NOMO-1 treated with dmso at 0.1 percent for 144 hours (cell line): Measurements from ENCODE around the gene ARL6IP6.
"Not testable (repeated sequence)": the region's sequence is repeated elsewhere in the genome, so short reads cannot be mapped to it uniquely, and the experiment has no call there.

Experiments
- DNase-seq: peaks from one replicate; lab custom pipeline; 2025; ENCODE audit not compliant: unreplicated experiment; lab: John Stamatoyannopoulos, UW

Gene ARL6IP6

DNA sequence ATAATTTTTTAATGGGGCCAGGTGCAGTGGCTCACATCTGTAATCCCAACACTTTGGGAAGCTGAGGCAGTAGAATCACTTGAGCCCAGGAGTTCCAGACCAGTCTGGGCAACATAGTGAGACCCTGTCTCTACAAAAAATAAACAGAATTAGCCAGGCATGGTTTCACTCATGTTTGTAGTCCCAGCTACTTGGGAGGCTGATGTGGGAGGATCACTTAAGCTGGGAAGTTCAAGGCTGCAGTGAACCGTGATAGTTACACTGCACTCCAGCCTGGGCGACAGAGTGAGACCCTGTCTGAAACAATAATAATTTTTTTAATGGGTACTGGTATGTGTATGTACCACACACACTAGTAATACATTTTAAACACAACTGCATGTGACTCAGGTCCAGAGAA lies 2.4 kb downstream of the ARL6IP6 start:
- no peak for DNase-seq

DNA sequence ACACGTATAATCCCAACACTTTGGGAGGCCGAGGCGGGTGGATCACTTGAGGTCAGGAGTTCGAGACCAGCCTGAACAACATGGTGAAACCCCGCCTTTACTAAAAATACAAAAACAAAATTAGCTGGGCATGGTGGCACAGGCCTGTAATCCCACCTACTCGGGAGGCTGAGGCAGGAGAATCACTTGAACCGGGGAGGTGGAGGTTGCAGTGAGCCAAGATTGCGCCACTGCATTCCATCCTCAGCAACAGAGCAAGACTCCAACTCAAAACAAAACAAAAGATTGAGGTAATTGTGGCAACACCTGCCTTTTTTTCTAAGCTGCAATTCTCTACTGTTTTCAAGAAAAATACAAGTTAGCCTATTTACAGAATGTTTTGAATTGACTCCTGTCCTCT lies 4.2 kb downstream of the ARL6IP6 start:
- not testable (repeated sequence) for DNase-seq

DNA sequence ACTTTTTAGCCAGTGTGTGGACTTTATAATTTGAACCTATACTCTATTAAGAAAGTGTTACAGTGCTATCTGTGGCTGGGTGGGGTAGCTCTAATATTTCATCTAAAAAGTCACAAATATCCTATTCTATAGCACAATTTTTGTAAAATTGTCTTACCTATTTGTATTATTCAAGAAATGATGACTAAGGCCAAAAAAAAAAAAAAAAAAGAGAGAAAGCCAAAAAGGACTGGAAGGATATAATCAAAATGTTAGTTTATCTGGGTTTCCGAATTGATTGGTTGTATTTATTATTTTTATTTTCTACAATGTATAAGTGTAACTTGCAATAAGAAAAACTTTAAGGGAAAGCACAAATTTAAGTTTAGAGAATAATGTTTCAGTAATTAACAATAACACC lies 5.5 kb downstream of the ARL6IP6 start:
- no peak for DNase-seq

DNA sequence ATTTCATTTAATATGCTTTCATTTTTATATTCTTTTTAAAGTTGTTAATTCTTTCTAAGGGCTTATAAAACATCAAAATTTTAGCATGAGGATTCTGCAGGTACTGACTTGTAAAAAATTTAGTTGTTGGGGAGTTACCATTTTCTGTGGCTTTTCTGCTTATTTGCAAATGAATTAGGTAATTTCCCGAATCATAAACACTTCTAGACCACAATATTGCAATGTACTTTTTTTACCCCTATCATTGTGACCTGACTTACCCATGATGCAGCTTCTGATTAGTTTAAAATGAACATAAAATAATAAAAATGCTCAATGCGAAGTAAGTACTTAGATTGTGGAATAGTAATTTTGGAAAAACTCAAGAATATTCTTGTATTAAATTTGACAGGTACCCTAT lies 11.4 kb downstream of the ARL6IP6 start:
- no peak for DNase-seq

DNA sequence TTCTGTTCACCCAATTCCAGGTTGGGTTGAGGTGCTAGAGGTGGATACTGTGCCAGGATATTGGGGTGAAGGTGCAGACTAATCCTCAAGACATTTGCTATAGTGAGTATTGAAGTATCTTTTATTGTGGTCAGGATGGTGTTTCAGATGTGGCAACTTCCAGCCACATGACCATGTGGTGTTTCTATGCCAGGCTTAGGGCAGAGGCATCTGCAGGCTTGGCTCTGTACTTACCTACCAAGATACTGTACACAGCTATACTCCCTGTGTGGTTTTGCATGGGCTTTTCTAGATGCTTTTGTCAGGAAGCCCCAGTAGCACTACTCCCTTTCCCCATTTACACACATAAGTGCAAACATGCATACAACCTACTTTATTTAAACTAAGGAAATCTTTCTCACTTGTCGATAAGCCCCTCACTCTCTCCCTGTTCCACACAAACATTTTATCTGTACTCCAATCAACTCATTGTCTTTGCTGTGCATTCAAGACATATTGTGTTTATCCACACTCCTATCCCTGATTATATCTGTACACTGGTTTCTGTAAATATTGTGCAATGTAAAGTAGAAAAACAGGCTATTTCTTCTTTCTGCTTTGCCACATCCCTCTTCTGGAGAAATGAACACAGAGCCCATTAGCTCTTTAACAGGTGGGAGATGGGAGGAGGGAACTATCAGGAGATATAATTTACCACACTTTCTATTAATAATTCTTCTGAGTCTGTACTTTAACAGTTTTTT lies 12.3 kb downstream of the ARL6IP6 start:
- peak; percentile 30 for DNase-seq

DNA sequence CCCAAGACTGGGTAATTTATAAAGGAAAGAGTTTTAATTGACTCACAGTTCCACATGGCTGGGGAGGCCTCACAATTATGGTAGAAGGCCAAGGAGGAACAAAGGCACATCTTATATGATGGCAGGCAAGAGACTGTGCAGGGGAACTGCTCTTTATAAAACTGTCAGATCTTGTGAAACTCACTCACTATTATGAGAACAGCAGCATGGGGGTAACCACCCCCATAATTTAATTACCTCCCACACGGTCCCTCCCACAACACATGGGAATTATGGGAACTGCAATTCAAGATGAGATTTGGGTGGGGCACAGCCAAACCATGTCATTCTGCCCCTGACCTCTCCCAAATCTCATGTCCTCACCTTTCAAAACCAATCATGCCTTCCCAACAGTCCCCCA lies 19.1 kb downstream of the ARL6IP6 start:
- DNase-seq = not testable (repeated sequence)

DNA sequence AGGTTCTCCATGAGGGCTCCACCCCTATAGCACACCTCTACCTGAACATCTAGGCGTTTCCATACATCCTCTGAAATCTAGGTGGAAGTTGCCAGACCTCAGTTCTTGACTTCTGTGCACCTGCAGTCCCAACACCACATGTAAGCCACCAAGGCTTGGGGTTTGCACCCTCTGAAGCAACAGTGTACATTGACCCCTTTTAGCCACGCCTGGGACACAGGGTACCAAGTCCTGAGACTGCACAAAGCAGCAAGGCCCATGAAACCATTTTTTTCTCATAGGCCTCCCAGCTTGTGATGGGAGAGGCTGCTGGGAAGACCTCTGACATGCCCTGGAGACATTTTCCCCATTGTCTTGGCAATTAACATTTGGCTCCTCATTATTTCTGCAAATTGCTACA lies 20.0 kb downstream of the ARL6IP6 start:
- no peak for DNase-seq

DNA sequence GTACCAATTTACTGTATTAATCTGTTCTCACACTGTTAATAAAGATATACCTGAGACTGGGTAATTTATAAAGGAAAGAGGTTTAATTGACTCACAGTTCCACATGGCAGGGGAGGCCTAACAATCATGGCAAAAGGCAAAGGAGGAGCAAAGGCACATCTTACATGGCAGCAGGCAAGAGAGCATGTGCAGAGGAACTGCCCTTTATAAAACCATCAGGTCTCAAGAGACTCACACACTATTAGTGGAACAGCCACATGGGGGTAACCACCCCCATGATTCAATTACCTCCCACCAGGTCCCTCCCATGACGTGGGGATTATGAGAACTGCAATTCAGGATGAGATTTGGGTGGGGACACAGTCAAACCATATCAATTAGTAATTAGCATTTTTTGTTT lies 21.3 kb downstream of the ARL6IP6 start:
- DNase-seq = not testable (repeated sequence)

DNA sequence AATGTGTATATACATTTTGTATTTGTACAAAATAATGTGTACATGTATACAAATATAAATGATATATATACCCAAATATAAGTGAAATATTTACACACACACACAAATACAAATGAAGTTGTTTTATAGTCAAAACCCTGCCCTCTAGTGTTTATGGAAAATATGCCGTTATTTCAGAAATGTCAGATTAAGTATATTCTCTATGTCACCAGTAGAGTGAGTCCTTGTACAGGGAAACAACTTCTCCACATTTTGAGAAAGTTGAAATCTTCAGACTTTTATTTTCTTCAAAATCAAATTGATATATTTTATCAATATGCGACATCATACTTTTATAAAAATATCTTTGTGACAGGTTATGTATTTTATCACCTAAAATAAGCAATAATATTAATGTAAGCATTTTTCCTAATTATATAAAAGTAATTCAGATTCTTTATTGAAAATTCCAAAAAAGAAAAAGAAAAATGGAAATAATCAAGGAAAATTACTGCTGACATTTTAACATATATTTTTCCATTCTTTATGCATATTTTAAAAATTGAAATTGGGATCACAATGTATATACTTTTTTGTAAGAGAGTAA lies 22.4 kb downstream of the ARL6IP6 start:
- DNase-seq = no peak

DNA sequence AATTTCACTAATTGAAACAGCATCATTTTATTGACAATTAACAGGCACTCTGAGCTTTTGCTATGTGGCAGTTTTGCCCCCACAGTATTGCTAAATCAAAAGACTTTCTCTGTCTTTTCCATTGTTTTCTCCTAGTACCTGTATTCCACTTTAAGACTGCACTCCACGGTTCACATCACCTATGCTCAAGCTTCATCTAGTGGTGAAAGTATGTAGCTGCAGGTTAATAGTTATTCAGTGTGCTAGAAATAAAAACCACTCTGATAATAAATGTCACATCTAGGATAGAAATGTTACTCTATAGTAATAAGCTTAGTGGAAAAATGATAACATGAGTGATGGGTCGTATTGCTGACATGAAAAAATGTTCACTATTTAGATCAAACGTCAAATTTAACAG lies 24.6 kb downstream of the ARL6IP6 start:
- DNase-seq = no peak

DNA sequence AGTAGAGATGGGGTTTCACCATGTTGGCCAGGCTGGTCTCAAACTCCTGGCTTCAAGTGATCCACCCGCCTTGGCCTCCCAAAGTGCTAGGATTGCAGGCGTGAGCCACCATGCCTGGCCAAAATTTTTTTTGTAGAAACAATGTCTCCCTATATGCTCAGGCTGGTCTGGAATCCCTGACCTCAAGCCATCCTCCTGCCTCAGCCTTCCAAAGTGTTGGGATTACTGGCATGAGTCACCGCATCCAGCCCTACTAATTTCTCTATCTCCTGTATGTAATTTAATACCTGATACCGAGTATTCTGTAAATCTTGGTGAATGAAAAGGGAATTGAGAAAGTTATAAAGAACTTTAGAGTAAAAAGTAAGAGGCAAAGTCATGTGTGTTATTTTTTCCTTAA lies 29.3 kb downstream of the ARL6IP6 start:
- not testable (repeated sequence) for DNase-seq

DNA sequence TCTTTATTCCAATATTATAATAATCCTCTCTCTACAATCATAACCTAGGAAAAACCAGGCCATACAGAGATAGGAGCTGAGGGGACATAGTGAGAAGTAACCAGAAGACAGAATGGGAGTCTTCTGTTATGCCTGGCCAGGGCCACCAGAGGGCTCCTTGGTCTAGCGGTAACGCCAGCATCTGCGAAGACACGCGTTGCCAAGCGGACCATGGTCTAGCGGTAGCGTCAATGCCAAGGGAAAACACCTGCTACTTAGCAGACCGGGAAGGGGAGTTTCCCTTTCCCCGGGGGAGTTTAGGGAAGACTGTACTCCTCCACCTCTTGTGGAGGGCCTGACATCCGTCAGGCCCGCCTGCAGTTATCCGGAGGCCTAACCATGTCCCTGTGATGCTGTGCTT lies 36.6 kb downstream of the ARL6IP6 start:
- DNase-seq = no peak

DNA sequence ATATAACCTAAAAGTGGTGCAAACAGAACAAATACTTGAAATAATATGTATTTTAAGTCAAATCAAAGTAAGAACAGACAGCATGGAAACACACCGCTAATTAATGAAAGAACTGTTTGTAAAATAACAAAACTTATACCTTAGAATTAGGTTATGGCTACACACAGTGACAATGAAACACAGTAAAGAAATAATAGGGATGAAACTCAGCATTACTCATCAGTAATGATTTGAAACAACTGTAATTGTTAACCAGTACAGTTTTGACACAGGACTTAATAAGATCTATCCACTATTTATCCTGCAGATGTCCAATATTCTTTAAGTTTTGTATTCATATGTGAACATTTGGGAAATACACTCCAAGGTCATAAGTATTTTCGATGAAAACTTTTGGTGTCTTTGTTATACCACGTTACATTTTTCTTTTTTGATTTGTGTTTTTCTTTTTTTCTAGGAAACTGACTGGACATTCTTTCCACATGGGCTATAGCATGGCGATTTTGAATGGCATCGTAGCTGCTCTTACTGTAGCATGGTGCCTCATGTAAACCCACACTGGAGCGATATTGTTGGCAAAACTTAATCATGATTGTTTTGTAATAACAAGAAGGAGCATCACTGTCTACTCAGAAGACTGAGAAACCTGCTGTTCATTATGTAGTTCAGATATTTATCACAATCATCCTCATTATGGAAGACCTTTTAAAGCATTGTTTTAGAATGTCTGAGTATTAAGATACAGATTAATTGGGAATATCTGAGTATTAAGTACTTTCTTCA lies 41.1 kb downstream of the ARL6IP6 start:
- no peak for DNase-seq

DNA sequence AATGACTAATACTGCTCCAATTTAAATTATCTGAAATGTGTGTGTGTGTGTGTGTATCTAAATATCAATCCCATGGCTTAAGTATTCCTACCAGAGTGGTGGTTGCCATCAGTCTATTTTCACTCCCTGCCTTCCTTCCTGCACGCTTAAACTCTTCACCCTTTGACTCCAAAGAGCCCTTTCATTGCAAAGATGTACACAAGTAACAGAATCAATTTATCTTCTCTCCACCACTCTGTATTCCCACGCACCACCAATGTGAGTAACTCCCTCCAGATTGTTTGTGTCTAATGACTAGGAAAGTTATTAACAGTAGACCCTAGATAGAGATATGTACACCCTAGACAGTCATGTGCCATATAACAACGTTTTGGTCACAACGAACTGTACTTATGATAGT lies 42.8 kb downstream of the ARL6IP6 start:
- no peak for DNase-seq

DNA sequence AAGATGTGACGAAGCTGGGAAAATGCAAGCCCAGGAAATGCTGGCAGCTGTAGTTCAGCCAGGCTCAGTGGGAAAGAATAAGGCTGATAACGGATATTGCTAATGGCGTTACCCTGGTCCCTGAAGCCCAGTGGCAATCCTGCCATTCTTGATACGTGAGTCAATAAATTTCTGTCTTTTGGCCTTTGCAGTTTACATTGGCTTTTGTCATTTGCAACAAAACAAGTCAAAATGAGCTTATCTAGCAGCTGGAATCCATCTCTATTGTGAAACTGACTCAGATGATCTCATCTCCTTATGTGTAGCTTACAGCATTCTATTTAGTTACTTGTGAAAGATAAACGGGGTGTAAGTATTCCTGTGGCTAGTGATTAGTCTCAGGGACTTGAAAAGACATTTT lies 43.8 kb downstream of the ARL6IP6 start:
- DNase-seq = no peak

DNA sequence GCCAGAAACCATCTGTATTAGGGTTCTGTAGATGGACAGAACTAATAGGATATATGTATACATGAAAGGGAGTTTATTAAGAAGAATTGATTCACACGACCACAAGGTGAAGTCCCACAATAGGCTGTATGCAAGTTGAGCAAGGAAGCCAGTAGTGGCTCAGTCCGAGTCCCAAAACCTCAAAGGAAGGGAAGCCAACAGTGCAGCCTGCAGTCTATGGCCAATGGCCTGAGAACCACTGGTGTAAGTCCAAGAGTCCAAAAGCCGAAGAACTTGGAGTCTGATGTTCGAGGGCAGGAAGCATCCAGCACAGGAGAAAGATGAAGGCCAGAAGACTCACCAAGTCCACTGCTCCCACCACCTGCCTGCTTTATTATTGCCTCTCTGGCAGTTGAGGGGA lies 44.8 kb downstream of the ARL6IP6 start:
- not testable (repeated sequence) for DNase-seq

DNA sequence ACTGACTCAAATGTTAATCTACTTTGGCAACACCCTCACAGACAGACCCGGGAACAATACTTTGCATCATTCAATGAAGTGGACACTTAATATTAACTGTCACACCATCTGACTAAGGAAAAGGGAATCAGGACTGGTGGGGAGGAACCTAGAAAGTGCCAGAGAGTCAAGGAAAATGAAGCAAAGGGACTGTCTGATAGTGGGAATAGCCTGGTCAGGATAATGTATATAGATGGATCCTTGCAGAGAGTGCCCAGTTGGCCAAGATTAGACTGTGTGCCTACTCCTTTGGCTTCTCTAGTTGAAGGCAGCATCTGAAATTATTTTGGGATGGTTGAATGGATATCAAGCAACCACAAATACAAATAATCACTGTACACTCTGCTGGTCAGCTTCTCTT lies 45.2 kb downstream of the ARL6IP6 start:
- DNase-seq = no peak

DNA sequence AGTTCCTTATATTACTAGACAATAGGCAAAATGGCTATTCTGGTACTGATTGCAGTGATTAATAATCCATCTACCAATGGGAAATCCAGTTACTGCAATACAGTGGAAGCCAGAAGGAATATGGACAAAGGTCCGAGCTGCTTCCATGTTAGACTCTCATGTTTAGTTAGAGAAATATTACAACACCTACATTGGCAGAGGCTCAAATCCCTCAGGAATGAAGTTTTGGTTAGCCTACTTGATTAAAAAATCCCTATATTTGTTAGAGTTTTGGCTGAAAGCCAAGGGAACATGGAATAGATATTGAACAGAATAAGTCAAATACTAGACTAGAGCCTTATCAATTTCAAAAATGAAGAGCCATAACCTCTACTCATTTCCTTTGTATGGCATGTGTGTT lies 48.5 kb downstream of the ARL6IP6 start:
- DNase-seq = no peak

DNA sequence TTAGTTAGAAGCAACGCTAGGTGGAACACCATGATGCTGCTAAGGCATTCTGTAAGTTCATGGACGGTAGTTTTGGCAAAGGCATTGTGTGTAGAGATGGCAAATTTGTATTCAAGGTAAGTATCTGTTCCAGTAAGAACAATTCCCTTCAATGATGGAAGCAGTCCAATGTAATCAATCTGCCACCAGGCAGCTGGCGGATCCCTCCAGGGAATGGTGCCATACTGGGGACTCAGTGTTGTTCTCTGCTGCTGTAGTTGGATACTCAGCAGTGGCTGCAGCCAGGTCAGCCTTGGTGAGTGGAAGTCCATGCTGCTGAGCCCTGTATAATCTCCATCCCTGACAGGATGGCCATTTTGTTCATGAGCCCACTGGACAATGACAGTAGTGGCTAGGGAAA lies 62.8 kb downstream of the ARL6IP6 start:
- no peak for DNase-seq

DNA sequence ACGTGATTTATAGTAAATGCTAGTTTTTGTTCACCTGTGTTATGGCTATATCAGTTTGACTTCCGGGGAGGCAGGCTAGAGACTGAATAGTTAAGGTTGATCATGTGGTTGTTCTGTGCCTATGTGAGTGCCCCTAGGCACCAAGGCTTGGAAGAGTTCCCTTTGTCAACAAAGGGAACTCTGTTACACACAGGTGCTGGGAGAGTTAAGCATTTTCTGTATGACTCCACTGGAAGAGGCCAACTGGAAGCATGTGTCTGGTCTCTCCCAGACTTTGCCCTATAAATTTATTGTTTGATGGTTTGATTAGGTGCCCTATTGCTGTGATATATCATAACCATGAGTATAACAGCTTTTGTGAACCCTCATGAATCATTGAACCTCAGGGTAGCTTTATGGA lies 63.8 kb downstream of the ARL6IP6 start:
- no peak for DNase-seq

DNA sequence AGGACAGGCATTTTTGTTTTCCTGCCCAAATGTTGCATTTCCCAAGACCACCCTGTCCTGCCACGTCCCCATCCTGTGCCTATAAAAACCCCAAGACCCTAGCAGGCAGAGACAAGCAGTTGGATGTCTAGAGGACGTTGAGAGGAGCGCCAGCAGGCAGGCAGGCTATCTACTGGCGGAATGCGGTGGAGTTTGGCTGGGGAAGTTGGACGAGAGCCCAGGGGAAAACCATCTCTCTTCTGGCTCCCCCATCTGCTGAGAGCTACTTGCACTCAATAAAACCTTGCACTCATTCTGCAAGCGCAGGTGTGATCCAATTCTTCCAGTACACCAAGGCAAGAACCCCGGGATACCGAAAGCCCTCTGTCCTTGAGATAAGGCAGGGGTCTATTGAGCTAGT lies 72.5 kb downstream of the ARL6IP6 start:
- no peak for DNase-seq

DNA sequence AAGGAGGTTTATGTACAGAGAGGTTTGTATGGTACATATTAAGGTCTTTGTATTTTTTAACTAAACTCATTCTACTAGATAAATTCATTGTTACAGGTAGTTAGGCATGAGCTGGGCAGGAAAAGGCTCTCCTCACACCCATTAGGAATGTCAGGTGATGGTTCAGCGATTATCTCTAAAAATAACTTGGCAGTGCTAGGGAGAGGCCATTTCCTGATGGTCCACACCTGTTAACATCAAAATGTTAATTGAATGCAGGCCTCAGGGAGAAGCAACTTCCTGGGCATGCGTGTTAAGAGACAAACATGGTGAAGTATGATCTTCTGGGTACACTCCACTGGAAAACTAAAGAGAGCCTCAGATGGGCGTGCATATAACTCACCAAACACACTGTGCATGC lies 73.6 kb downstream of the ARL6IP6 start:
- DNase-seq = no peak
